DOHH2 (cell line): Measurements from ENCODE around the gene TOGARAM2.

Source experiments
- H3F3A ChIP-seq: fragments of 200-600 bp; sonication (generic), shearing (Covaris generic); 2 replicates; pipeline ENCODE4 v1.6.0; 2016; ENCODE audit warnings: antibody characterized with exemption, mild to moderate bottlenecking; ENCODE audit not compliant: control insufficient read depth, insufficient read depth
- H3K27ac ChIP-seq: fragments of 200-600 bp; sonication (generic); 2 replicates; pipeline ENCODE4 v1.5.1; 2014; ENCODE audit warnings: low read depth, mild to moderate bottlenecking, low read length, moderate library complexity
- H3K27me3 ChIP-seq: fragments of 200-600 bp; sonication (generic); 2 replicates; pipeline ENCODE4 v1.6.1; 2014; ENCODE audit warnings: mild to moderate bottlenecking, low read length, mixed read lengths; ENCODE audit not compliant: control insufficient read depth
- H3K36me3 ChIP-seq: fragments of 200-600 bp; sonication (generic); 2 replicates; pipeline ENCODE4 v1.6.1; 2014; ENCODE audit warnings: mild to moderate bottlenecking, low read length, moderate library complexity, mixed read lengths; ENCODE audit not compliant: control insufficient read depth
- H3K4me1 ChIP-seq: fragments of 200-600 bp; sonication (generic); 2 replicates; pipeline ENCODE4 v1.6.1; 2014; ENCODE audit warnings: mild to moderate bottlenecking, low read length, mixed read lengths; ENCODE audit not compliant: control insufficient read depth
- H3K4me2 ChIP-seq: fragments of 200-600 bp; sonication (generic); 2 replicates; pipeline ENCODE4 v1.6.0; 2014; ENCODE audit warnings: mild to moderate bottlenecking, low read length, moderate library complexity
- H3K4me3 ChIP-seq: fragments of 200-600 bp; sonication (generic); 2 replicates; pipeline ENCODE4 v1.5.1; 2014; ENCODE audit warnings: mild to moderate bottlenecking, low read length, mixed read lengths
- H3K79me2 ChIP-seq: fragments of 200-600 bp; sonication (generic); 2 replicates; pipeline ENCODE4 v1.6.1; 2014; ENCODE audit warnings: mild to moderate bottlenecking, low read length, mixed read lengths; ENCODE audit not compliant: control insufficient read depth
- H3K9me2 ChIP-seq: fragments of 200-600 bp; sonication (generic); replicated peaks from 2 replicates; pipeline ENCODE4 v1.6.1; 2014; ENCODE audit warnings: mild to moderate bottlenecking, low read length, mixed read lengths; ENCODE audit not compliant: control insufficient read depth
- H3K9me3 ChIP-seq: fragments of 200-600 bp; sonication (generic); 2 replicates; pipeline ENCODE4 v1.6.1; 2014; ENCODE audit warnings: antibody characterized with exemption, low read length, mixed read lengths; ENCODE audit not compliant: control insufficient read depth, insufficient read depth
- H4K20me1 ChIP-seq: fragments of 200-600 bp; sonication (generic); 2 replicates; pipeline ENCODE4 v1.6.0; 2014; ENCODE audit warnings: low read depth, mild to moderate bottlenecking, antibody characterized with exemption, low read length, moderate library complexity; ENCODE audit not compliant: control insufficient read depth, insufficient read depth
- EZH2phosphoT487 ChIP-seq: fragments of 200-600 bp; sonication (generic); IDR thresholded peaks from 2 replicates; pipeline ENCODE4 v1.6.1; 2017; ENCODE audit warnings: borderline replicate concordance, mild to moderate bottlenecking, antibody characterized with exemption, low read length, moderate library complexity, mixed read lengths
- TF ChIP-seq, protein P1 (sequence below): fragments of 200-600 bp; sonication (generic); IDR thresholded peaks from one replicate; pipeline ENCODE4 v1.5.1; 2014; ENCODE audit warnings: antibody characterized with exemption, mild to moderate bottlenecking, low read depth, low read length; ENCODE audit not compliant: poor library complexity, severe bottlenecking

The TOGARAM2 gene

GRCh38 chr2:29071032-29071975 is 90.2 kb downstream of the TOGARAM2 start:
- no peaks in the 10 kb centered on the region for H3K9me3 ChIP-seq
- H3K27me3 ChIP-seq = no peaks in the 10 kb centered on the region
- H3K4me2 ChIP-seq = no peak overlapping the region
- no peaks in the 10 kb centered on the region for H3K79me2 ChIP-seq
- no peaks in the 10 kb centered on the region for H4K20me1 ChIP-seq
- H3K9me2 ChIP-seq = no peaks in the 10 kb centered on the region
- TF ChIP-seq, protein P1, sequence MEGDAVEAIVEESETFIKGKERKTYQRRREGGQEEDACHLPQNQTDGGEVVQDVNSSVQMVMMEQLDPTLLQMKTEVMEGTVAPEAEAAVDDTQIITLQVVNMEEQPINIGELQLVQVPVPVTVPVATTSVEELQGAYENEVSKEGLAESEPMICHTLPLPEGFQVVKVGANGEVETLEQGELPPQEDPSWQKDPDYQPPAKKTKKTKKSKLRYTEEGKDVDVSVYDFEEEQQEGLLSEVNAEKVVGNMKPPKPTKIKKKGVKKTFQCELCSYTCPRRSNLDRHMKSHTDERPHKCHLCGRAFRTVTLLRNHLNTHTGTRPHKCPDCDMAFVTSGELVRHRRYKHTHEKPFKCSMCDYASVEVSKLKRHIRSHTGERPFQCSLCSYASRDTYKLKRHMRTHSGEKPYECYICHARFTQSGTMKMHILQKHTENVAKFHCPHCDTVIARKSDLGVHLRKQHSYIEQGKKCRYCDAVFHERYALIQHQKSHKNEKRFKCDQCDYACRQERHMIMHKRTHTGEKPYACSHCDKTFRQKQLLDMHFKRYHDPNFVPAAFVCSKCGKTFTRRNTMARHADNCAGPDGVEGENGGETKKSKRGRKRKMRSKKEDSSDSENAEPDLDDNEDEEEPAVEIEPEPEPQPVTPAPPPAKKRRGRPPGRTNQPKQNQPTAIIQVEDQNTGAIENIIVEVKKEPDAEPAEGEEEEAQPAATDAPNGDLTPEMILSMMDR = no peak
- no peak for TF ChIP-seq EZH2phosphoT487
- no peak overlapping the region for H3K27ac ChIP-seq
- H3K4me1 ChIP-seq = no peaks in the 10 kb centered on the region
- no peak overlapping the region for H3K4me3 ChIP-seq
- no peaks in the 10 kb centered on the region for H3K36me3 ChIP-seq
- no peaks in the 10 kb centered on the region for H3F3A ChIP-seq

DNA sequence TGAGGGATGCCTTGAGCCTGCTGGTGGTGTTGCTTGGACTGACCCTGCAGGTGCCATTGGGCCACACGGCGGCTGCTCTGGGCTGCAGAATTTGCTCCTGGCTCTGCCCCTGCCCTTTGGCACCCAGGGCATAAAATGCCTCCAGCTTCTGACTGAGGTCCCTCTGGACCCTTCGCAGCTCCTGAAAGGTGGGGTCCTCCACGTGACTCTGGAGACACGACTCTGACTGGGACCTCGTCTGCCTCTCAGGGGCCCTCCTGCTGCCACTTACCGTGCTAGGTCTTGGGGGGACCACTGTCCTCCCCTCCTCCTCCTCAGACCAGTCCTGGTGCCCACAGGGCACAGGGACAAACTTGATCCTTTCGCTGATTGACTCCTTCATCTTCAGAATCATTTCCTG is 91.2 kb downstream of the TOGARAM2 start:
- no peaks in the 10 kb centered on the region for H3F3A ChIP-seq
- no peaks in the 10 kb centered on the region for H3K27me3 ChIP-seq
- TF ChIP-seq, protein P1 = no peak
- TF ChIP-seq EZH2phosphoT487 = no peak
- H3K27ac ChIP-seq = no peak overlapping the region
- no peaks in the 10 kb centered on the region for H3K79me2 ChIP-seq
- no peak overlapping the region for H3K4me3 ChIP-seq
- H3K9me3 ChIP-seq = no peaks in the 10 kb centered on the region
- H3K4me2 ChIP-seq = no peak overlapping the region
- H4K20me1 ChIP-seq = no peaks in the 10 kb centered on the region
- H3K36me3 ChIP-seq = no peaks in the 10 kb centered on the region
- no peaks in the 10 kb centered on the region for H3K9me2 ChIP-seq
- H3K4me1 ChIP-seq = no peaks in the 10 kb centered on the region

DNA sequence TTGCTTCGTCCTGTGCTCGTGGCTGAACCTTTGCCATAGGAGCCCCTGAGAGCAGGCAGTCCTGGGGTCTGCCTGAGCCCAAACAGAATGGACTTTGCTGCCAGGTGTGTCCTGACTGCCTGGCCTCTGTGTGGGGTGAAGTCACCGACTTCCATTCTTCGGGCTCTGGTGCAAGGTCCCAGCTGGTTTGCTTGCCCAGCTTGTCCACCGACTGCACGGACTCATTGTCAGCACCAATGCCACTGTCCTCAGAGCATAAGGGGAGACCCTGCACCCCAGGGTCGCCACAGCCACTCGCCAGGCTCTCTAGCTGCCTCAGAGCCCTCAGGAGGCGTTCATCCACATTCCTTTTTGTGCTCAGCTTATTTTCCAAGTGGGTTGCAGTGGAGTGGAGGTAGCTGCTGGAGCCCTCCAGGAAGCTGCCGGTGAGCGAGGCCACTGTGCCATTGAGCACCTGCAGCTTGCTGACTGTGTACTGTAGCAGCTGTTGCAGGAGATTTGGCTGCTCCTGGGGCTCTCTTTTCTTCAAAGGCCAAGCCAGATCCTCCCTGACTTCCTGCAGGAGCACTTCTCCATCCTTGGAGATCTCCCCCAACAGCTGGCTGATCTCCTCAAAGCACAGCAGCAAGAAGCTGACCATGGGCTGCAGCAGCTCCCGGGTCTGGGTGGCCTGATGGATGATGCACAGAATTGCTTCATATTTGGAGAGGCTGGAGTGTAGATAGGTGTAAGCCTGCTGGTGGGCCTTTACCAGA is 92.0 kb downstream of the TOGARAM2 start:
- Histone ChIP-seq H3K4me2 (no peak overlapping the region), H3K9me2 (no peaks in the 10 kb centered on the region), H3F3A (no peaks in the 10 kb centered on the region), H3K27me3 (no peaks in the 10 kb centered on the region), H3K9me3 (no peaks in the 10 kb centered on the region), H3K79me2 (no peaks in the 10 kb centered on the region), H3K27ac (no peak overlapping the region), H3K36me3 (no peaks in the 10 kb centered on the region), H4K20me1 (no peaks in the 10 kb centered on the region), H3K4me1 (no peaks in the 10 kb centered on the region), H3K4me3 (no peak overlapping the region)
- TF ChIP-seq EZH2phosphoT487 = no peak
- TF ChIP-seq, protein P1 = no peak
